ENCODE data around the gene KLHL40.

KLHL40 gene

GRCh38 chr3:42681361-42682038 lies 3.8 kb upstream of the KLHL40 start:
- DNase-seq (ENCODE audit: low read depth, low spot score): no peak
- Histone ChIP-seq H3K9me3 (ENCODE audit: low read depth, low read length) (no peaks in the 10 kb centered on the region), H3K27ac (no peak overlapping the region), H3K36me3 (ENCODE audit: insufficient read depth, low read length) (no peaks in the 10 kb centered on the region), H3K4me3 (no peak overlapping the region), H3K9ac (ENCODE audit: insufficient read length) (no peak overlapping the region)
- TF ChIP-seq EZH2 (IDR thresholded peaks at IDR 0.05) (no peak), POLR2AphosphoS5 (IDR thresholded peaks at IDR 0.05; ENCODE audit: borderline replicate concordance, low read depth, low read length) (no peak), FOXP2 (optimal IDR thresholded peaks at IDR 0.05; ENCODE audit: control extremely low read depth, extremely low read length, insufficient read depth) (no peak)

- Histone ChIP-seq H3K4me3 (no peak overlapping the region), H3K27ac (no peak overlapping the region), H3K36me3 (ENCODE audit: insufficient read depth, low read length) (no peaks in the 10 kb centered on the region), H3K9me3 (ENCODE audit: low read depth, low read length) (no peaks in the 10 kb centered on the region), H3K9ac (ENCODE audit: insufficient read length) (no peak overlapping the region)
- DNase-seq (ENCODE audit: low read depth, low spot score): no peak
- TF ChIP-seq EZH2 (IDR thresholded peaks at IDR 0.05) (no peak), POLR2AphosphoS5 (IDR thresholded peaks at IDR 0.05; ENCODE audit: borderline replicate concordance, low read depth, low read length) (no peak), FOXP2 (optimal IDR thresholded peaks at IDR 0.05; ENCODE audit: control extremely low read depth, extremely low read length, insufficient read depth) (no peak)
Measured at GRCh38 chr3:42682301-42683070, 2.9 kb upstream of the KLHL40 start.

- H3K9ac ChIP-seq (ENCODE audit: insufficient read length): no peak overlapping the region
- no peak for TF ChIP-seq FOXP2 (optimal IDR thresholded peaks at IDR 0.05; ENCODE audit: control extremely low read depth, extremely low read length, insufficient read depth)
- TF ChIP-seq EZH2 (IDR thresholded peaks at IDR 0.05): no peak
- TF ChIP-seq POLR2AphosphoS5 (IDR thresholded peaks at IDR 0.05; ENCODE audit: borderline replicate concordance, low read depth, low read length): no peak
- no peaks in the 10 kb centered on the region for H3K36me3 ChIP-seq (ENCODE audit: insufficient read depth, low read length)
- no peak for DNase-seq (ENCODE audit: low read depth, low spot score)
- H3K4me3 ChIP-seq: no peak overlapping the region
- H3K27ac ChIP-seq: no peak overlapping the region
- H3K9me3 ChIP-seq (ENCODE audit: low read depth, low read length): no peaks in the 10 kb centered on the region
Measured at GRCh38 chr3:42683875-42684598, 1.3 kb upstream of the KLHL40 start.

GRCh38 chr3:42684632-42685362 lies 540 bp upstream of the KLHL40 start:
- Histone ChIP-seq H3K4me3 (no peak overlapping the region), H3K36me3 (ENCODE audit: insufficient read depth, low read length) (no peaks in the 10 kb centered on the region), H3K9me3 (ENCODE audit: low read depth, low read length) (no peaks in the 10 kb centered on the region), H3K27ac (no peak overlapping the region), H3K9ac (ENCODE audit: insufficient read length) (no peak overlapping the region)
- no peak for TF ChIP-seq EZH2 (IDR thresholded peaks at IDR 0.05)
- TF ChIP-seq POLR2AphosphoS5 (IDR thresholded peaks at IDR 0.05; ENCODE audit: borderline replicate concordance, low read depth, low read length): no peak
- TF ChIP-seq FOXP2 (optimal IDR thresholded peaks at IDR 0.05; ENCODE audit: control extremely low read depth, extremely low read length, insufficient read depth): no peak
- DNase-seq (ENCODE audit: low read depth, low spot score): no peak

GRCh38 chr3:42685891-42686820 lies 819 bp downstream of the KLHL40 start:
- TF ChIP-seq POLR2AphosphoS5 (IDR thresholded peaks at IDR 0.05; ENCODE audit: borderline replicate concordance, low read depth, low read length) (no peak), FOXP2 (optimal IDR thresholded peaks at IDR 0.05; ENCODE audit: control extremely low read depth, extremely low read length, insufficient read depth) (no peak), EZH2 (IDR thresholded peaks at IDR 0.05) (no peak)
- Histone ChIP-seq H3K9me3 (ENCODE audit: low read depth, low read length) (no peaks in the 10 kb centered on the region), H3K27ac (no peak overlapping the region), H3K36me3 (ENCODE audit: insufficient read depth, low read length) (no peaks in the 10 kb centered on the region), H3K4me3 (no peak overlapping the region), H3K9ac (ENCODE audit: insufficient read length) (no peak overlapping the region)
- no peak for DNase-seq (ENCODE audit: low read depth, low spot score)

- Histone ChIP-seq H3K4me3 (no peak overlapping the region), H3K27ac (no peak overlapping the region), H3K36me3 (ENCODE audit: insufficient read depth, low read length) (no peaks in the 10 kb centered on the region), H3K9me3 (ENCODE audit: low read depth, low read length) (no peaks in the 10 kb centered on the region), H3K9ac (ENCODE audit: insufficient read length) (no peak overlapping the region)
- no peak for DNase-seq (ENCODE audit: low read depth, low spot score)
- TF ChIP-seq POLR2AphosphoS5 (IDR thresholded peaks at IDR 0.05; ENCODE audit: borderline replicate concordance, low read depth, low read length): no peak
- no peak for TF ChIP-seq FOXP2 (optimal IDR thresholded peaks at IDR 0.05; ENCODE audit: control extremely low read depth, extremely low read length, insufficient read depth)
- no peak for TF ChIP-seq EZH2 (IDR thresholded peaks at IDR 0.05)
Measured at GRCh38 chr3:42686832-42687650, 1.7 kb downstream of the KLHL40 start.
